T-helper 1 cell (primary cell): ENCODE measurements around the gene SDS.

Experiments used
- DNase-seq, 5 donors: peaks; one replicate each; pipeline ENCODE4 v3.0.0-alpha.2; 2012 to 2020

Gene SDS

DNA sequence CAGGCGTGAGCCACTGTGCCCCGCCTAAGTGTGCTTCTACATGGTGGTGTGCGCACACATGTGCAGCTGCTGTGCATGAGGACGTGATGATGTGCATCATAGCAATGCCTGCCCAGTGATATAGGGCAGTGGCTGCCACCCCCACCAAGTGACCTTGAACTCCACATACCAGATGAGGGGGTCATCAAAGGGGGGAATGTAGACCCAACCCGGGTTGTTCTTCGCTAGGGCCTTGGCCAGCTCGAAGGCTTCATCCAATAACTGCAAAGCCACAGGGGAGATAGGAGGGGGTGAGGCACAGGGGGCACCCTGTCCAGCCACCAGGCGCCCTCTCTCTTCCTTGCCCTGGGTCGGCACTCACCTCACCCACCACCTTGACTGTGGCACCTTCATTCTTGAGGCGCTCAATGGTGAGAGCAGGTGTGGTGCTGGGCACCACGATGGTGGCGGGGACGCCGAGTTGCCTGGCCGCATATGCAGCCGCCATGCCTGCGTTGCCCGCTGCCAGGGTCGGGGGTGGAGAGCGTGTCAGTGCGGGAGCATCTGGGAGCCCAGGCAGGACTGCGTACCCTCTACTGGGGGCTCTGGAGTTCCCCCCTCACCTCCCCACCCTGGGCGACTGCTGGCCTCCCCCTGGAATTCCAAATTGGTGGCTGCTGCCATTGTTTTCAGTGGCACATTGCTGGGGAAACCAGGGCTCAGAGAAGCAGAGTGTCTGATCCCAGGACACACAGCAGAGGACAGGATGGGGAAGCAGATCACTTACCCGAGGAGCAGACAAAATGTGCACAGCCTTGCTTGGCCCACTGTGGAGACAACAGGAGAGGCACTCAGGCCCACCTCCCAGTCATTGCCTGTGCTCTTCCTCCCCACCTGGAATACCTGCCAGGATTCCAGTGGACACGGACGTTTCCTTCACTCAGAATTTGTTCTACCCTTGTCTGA, 5.1 kb downstream of the SDS start:
- DNase-seq, result no peak

DNA sequence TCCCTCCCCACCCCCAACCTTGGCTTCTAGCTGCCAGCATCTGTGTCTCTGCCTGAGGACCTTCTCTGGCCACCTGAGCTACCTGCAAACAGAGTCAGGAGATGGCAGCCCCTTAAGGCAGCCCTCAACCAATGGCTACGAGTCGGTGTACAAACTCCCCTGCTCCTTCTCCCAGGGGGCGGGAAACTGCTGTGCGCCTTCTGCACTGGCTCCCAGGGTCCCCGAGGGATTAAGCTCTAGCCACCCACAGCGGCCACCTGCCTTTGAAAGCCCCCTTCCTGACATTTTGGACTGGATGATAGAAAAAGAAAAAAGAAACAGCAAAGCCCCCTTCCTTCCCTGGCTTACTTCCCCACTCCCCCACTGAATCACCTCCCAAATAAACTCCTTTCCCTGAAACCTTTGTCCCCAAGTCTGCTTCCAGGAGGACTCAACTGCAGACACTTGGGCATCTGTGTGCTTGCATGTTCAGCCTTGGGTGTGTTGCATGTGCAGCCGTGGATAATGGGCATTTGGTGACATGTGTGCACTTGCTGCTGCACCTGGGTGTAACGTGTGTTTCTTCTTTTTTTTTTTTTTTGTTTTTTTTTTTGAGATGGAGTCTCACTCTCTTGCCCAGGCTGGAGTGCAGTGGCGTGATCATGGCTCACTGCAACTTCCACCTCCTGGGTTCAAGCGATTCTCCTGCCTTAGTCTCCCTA, 6.0 kb downstream of the SDS start:
- DNase-seq, result no peak

DNA sequence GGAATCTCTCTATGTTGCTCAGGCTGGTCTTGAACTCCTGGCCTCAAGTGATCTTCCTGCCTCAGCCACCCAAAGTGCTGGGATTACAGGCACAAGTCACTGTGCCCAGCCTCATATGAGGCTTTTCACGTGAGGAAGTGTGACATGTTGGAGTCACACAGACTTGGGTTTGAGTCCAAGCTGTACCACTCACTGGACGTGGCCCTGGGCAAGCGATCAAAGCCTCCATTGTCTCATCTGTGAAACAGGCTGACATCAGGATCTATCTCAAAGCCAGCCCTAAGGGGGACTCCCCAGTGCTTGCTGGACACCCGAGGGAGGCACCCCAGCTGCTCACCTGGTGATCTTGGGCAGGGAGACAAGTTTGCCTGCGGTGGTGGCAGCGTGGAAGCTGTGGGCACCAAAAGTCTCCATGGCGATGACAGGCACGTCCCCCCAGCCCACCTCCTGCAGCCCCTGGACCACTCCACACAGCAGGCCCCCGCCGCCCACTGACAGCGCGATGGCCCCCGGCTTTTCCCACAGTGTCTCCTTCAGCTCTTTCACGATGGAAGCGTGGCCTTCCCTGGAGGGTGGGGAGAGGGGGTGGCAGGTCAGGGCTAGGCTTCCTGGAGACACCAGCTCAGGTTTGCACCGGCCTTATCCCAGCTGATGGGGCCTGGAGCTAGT, 6.7 kb downstream of the SDS start:
- DNase-seq, result no peak

DNA sequence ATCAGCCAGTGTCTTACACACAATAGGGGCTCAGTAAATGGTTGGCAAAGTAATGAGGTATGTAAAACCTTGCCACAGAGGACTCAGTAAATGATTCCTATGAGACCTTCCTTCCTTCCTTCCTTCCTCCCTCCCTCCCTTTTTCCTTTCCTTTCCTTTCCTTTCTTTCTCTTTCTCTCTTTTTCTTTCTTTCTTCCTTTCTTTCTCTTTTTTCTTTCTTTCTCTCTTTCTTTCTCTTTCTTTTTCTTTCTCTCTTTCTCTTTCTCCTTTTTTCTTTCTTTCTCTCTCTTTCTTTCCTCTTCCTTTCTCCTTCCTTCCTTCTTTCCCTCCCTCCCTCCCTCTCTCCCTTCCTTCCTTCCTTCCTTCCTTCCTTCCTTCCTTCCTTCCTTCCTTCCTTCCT, 7.5 kb downstream of the SDS start:
- no peak for DNase-seq

DNA sequence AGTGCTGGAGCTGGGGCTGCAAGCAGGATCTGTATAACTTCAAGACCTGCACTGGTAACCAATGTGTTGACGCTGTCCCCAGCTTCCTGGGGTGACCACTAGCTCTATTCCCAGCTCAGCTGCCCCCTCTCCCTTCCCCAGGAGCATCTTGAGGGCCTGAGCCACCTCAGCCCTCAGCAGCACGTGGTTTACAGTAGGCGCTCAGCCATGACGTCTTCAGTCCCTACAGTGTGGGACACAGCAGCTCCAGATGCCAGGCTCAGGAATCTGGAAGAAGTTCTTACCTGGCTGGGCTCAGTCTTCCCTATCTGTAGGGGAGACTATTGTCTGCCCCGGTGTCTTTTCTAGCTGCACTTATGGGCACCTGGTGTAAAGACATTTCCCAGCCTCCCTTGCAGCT, 8.6 kb downstream of the SDS start:
- DNase-seq, result no peak

DNA sequence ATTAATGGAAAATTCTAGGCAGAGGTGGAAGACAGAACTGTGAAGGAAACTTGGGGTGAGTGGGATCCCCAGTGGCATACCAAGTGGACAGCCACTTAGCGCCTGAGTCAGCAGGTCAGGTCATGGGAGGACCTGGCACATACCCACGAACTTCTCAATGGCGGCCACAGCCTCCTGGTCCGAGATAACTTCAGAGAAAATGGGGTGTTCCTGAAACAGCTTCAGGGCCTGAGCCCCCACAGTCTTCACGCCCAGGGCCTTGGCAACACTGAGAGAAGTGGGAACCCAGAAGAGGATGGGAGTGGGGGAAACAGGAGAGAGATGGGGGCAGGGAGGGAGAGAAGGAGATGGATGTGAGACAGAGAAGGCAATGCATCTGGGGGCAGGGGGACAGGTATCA, 9.9 kb downstream of the SDS start:
- no peak for DNase-seq

DNA sequence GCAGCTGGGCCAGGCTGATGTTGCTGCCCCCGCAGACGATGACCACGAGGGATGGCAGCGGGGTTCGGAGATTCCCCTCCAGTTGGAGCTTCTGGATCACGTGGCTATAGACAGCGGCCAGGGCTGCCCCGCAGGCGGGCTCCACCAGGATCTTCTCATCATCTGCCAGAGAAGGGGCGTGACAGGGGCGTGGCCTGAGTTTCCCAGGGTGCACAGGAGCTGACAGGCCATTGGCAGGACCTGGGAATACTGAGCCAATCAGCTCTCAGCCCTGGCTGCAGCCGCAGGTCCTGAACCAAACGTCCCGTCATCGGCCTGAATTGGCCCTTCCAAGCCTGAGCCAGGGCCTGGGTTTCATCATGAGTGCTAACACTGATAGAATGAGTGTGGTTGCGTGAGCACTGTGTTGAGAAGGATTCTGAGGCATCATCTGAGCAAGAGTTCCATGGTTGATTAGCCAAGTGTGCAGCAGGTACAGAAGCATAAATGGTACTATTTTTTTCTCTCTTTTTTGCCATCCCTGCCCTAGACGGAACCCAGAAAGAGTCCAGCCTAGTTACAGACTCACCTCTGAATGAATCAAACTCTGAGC, 10.6 kb downstream of the SDS start:
- no peak for DNase-seq

DNA sequence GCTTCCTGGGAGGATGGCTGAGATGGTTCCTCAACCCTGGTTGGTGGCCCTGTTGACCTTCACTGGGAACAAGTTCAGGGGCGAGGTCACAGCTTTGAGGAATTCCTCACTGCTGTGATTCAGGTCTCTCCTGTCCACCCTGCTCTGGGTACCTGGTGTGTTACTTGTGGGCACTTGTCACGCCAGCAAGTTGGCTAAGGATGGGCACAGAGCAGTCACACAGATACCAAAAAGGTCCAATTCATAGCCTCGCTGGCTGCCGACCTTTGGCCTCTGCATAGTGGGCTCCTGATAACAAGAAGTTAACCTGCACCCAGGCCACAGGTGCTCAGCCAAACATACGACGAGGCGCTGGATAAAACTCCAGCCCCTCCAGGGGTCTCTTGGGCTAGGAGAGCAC, 11.2 kb downstream of the SDS start:
- DNase-seq, result no peak

DNA sequence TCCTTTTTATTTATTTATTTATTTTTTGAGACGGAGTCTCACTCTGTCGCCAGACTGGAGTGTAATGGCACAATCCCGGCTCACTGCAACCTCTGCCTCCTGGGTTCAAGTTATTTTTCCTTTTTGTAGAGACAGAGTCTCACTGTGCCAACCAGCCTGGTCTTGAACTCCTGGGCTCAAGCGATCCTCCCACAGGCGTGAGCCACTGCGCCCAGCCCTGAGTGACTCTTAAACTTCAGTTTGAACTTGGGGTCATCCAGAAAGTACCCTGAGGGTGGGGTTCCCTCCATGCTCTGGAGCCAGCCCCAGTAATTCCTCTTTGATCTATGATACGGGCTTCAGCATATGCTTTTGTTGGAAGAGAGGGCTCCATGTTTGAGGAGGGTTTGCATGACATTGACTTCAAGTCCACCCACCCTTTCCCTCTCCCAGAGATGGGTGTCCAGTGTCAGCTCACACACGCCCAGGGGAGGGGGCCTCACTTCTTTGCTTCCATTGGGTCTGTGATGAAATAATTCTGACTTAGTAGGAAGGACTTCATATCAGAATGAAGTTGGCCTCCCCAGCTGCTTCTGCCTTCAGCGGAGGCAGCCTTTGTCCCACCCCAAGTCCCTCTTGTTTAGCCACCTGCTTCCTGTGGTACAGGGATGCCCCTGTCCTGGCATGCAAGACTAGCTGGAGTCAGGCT, 11.9 kb downstream of the SDS start:
- DNase-seq, result no peak

DNA sequence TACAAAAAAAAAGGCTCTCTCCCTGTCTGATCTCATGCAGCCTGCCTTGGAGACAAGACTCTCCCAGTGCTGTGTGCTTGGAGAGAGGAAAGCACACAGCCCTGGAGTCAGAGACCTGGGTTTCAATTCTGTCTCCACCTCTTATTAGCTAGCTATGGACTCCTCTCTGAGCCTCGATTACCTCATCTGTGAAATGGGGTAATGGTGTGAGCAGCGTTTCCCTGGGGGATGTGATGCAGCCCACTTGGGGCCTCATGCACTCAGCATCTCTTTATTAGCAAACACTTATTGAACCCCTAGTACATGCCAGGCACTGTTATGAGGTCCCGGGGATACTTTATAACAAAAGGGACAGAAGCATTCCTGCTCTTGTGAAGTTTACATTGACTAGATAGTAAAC, 12.5 kb downstream of the SDS start:
- no peak for DNase-seq

DNA sequence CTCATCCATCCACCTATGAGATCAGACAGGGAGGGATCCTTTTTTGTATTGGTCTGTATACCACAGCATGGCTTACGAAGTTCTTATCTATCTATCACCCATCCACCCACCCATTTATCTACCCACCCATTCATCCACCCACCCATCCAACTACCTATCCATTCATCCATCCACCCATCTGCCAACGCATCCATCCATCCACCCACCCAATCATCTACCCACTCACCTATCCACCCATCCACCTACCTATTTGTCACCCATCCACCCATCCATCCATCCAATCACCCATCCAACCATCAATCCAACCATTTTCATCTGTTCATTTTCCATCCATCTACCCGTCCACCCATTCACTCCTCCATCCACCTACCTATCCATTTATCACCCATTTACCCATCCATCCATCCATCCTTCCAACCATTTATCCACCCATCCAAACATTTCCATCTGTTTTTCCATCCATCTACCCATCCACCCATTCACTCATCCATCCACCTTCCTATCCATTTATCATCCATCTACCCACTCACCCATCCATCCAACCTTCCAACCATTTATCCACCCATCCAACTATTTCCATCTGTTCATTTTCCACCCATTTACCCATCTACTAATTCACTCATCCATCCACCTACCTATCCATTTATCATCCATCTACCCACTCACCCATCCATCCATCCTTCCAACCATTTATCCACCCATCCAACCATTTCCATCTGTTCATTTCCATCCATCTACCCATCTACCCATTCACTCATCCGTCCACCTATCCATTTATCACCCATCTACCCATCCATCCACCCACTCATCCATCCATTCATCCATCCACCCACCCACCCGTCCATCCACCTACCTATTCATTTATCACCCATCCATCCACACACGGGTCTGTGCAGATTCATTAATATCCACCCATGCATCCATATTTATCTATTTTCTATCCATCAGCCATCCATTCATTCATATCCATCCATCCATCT, 13.3 kb downstream of the SDS start:
- DNase-seq, result no peak

DNA sequence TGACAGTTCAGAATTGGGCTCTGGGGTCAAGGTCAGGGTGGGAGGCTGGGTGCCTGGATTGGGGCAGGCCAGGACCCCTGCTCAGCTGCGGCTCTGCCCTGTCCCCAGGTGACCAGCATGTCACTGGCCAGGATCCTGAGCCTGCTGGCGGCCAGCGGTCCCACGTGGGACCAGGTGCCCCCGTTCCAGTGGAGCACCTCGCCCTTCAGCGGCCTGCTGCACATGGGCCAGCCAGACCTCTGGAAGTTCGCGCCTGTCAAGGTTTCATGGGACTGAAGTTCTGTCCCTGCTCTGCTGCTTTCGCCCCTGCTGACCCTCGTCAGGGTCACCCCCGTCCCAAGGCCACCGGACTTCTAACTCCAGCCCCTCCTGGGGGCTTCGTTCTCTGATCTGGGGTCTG, 15.3 kb downstream of the SDS start:
- no peak for DNase-seq

DNA sequence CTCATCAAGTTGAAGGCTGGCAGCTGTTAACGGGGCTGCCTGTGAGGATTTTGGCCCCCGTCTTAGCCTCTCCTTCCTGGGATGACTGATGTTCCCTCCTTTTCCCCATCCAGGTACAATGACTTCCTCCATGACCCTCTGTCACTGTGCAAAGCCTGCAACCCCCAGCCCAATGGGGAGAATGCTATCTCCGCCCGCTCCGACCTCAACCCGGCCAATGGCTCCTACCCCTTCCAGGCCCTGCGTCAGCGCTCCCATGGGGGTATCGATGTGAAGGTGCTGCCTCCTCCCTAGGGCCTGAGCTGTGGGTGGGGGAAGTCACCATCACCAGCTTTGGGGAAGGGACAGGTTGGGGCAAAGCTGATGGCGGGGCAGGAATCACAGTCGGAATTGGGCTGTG, 16.1 kb downstream of the SDS start:
- DNase-seq, result no peak

DNA sequence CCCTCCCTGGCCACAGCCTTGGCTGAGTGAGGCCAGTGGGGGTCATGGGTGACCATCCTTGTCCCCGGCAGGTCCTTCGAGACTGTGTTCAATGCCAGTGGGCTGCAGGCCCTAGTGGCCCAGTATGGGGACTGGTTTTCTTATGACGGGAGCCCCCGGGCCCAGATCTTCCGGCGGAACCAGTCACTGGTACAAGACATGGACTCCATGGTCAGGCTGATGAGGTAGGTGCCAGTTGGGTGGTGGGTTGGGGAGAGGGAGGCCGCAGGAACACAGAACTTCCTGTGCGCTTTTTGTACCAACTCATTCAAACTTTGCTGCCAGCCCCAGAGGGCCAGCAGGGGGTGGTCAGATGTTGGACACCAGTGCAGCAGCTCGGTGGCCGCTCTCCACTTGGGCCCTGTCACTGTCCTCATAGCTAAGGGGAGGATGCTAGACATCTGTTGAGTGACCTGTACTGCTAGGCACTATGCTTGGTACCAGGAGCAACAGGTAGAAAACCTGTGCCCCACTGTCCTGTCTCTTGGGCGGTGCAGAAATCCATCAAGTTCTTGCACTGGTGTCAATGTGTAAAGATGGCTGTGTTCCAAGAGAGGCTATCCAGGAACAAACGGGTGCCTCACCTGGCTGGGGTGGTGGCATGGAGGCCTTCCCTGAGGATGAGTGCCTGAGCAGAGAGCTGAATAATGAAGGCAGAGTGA, 16.7 kb downstream of the SDS start:
- no peak for DNase-seq

DNA sequence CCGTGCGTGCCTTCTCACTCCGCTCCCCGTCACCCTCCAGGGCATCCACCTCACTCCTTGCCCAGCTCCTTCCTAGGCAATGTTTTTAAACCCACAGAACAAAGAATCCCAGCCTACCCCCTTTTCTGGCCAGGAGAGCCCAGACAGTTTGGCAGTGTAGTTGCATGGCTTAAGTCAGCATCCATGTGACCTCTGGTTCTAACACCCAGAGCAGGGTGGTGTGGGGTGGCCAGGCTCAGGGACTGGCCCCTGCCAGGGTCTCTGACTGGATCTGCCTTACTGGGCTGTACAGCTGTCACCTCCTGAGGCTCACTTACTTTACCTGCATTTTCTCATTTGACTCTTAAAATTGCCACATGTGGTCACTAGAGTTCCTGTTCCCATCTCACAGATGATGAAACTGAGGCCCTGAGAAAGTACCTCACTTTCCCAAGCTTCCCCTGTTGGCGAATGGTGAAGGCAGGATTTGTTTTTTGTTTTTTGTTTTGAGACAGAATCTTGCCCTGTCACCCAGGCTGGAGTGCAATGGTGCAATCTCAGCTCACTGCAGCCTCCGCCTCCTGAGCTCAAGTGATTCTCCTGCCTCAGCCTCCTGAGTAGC, 18.3 kb downstream of the SDS start:
- no peak for DNase-seq

DNA sequence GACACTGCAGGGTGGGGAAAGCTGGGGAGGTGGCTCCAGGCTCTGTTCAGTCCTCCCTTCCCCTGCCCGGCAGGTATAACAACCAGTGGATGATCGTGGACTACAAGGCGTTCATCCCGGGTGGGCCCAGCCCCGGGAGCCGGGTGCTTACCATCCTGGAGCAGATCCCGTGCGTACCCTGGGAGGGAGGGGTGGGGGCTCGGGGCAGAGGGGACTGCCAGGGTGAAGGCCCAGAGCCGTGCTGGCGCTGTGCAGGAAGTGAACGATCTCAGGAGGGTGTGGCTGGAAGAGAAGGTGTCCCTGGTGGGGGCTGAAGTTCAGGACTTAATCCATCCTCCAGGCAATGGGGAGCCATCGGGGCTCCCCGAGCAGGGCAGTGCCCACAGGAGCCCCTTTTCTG, 18.9 kb downstream of the SDS start:
- no peak for DNase-seq

DNA sequence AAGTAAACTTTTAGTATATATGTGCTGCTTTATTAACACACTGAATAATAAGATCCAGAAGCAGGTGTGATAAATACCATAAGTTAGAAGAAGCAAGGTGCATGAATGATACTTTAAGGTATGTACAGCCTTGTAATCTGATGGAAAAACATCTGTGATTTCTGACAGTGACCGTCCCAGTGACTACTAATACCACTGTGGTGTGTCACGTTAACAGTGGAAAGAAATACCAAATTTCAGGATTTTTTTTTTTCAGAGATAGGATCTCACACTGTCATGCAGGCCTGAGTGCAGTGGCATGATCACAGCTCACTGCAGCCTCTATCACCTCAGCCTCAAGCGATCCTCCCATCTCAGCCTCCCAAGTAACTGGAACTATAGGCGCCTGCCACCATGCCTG, 21.5 kb downstream of the SDS start:
- DNase-seq, result no peak

DNA sequence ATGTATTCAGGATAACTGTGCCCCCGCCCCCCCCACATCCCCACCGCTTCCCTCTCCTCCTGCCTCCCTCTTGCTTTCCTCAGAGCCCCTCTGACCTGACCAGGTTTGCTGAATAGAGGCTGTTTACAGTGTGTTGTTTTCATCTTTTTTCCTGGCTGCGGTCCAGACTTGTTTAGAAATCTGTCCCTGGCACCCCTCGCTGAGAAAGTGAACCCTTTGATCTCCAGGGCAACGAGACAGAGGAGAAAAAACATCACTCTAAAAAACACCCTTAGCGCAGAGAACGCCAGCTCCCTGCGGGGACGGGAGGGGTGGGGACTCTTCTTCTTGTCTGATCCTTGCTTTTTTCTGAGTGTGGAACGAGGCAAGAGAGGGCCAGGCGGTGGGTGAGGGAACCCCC, 22.5 kb downstream of the SDS start:
- no peak for DNase-seq

DNA sequence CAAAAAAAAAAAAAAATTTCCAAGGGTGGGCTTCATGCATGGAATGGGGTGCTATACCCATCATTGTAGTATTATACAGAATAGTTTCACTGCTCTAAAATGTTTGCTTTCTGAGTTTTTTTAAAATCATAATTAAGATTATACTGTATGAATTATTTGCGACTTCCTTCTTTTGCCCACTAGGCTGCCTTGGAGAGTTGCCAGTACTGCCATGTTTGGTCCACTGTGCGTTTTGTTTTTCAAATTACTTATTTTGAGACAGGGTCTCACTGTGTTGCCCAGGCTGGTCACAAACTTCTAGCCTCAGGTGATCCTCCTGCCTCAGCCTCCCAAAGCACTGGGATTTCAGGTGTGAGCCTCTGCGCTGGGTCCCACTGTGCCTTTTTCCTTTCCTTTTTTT, 25.4 kb downstream of the SDS start:
- DNase-seq, result no peak

DNA sequence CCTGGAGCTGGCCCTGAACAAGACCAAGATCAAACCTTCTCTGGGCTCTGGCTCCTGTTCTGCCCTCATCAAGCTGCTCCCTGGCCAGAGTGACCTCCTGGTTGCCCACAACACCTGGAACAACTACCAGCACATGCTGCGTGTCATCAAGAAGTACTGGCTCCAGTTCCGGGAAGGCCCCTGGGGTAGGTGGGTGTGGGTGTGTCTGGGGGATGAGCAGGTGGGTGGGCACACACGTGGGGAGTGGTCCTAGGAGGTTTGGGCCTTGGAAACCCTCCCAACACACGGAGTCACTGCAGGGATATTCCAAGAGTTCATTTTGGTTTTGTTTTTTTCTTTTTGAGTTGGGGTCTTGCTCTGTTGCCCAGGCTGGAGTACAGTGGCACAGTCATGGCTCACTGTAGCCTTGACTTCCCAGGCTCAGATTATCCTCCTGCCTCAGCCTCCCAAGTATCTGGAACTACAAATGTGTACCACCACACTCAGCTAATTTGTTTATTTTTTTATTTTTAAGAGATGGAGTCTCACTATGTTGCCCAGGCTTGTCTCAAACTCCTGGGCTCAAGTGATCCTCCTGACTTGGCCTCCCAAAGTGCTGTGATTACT, 28.8 kb downstream of the SDS start:
- DNase-seq, result no peak
